GM12875 (cell line): ENCODE data around the gene ZBTB18.

ENCODE experiments used
- H3K4me3 ChIP-seq: one replicate; pipeline ENCODE4 v1.5.1; 2011; ENCODE audit warnings: low read depth, low read length, control low read depth
- TF ChIP-seq, protein P1 (sequence below): IDR thresholded peaks from 2 replicates; pipeline ENCODE4 v1.5.1; 2011; ENCODE audit warnings: low read depth, mild to moderate bottlenecking, control low read depth, inconsistent platforms, low read length, moderate library complexity, borderline replicate concordance; ENCODE audit not compliant: insufficient read depth

The ZBTB18 gene

GRCh38 chr1:244102046-244102445 is 51.0 kb downstream of the ZBTB18 start:
- no peak overlapping the region for H3K4me3 ChIP-seq
- TF ChIP-seq, protein P1, sequence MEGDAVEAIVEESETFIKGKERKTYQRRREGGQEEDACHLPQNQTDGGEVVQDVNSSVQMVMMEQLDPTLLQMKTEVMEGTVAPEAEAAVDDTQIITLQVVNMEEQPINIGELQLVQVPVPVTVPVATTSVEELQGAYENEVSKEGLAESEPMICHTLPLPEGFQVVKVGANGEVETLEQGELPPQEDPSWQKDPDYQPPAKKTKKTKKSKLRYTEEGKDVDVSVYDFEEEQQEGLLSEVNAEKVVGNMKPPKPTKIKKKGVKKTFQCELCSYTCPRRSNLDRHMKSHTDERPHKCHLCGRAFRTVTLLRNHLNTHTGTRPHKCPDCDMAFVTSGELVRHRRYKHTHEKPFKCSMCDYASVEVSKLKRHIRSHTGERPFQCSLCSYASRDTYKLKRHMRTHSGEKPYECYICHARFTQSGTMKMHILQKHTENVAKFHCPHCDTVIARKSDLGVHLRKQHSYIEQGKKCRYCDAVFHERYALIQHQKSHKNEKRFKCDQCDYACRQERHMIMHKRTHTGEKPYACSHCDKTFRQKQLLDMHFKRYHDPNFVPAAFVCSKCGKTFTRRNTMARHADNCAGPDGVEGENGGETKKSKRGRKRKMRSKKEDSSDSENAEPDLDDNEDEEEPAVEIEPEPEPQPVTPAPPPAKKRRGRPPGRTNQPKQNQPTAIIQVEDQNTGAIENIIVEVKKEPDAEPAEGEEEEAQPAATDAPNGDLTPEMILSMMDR, result no peak

DNA sequence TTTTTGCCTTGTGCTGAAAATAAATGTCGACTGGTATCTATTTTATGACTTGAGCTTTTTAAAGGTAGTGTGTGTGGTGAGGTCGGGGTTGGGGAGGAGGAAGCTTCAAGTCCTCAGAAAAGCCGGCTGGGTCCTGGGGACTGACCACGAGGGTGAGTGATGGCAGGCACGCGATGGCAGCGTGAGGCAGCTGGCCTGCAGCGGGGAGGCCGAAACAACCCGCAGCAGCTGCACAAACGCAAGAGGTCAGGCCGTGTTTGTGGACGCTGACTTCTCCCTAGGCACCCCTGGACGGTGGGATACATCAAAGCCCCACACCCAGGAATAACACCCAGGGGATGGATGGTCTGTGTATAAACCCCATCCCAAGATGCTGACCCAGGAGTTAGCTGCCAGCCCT is 51.4 kb downstream of the ZBTB18 start:
- no peak overlapping the region for H3K4me3 ChIP-seq
- TF ChIP-seq, protein P1, result no peak

DNA sequence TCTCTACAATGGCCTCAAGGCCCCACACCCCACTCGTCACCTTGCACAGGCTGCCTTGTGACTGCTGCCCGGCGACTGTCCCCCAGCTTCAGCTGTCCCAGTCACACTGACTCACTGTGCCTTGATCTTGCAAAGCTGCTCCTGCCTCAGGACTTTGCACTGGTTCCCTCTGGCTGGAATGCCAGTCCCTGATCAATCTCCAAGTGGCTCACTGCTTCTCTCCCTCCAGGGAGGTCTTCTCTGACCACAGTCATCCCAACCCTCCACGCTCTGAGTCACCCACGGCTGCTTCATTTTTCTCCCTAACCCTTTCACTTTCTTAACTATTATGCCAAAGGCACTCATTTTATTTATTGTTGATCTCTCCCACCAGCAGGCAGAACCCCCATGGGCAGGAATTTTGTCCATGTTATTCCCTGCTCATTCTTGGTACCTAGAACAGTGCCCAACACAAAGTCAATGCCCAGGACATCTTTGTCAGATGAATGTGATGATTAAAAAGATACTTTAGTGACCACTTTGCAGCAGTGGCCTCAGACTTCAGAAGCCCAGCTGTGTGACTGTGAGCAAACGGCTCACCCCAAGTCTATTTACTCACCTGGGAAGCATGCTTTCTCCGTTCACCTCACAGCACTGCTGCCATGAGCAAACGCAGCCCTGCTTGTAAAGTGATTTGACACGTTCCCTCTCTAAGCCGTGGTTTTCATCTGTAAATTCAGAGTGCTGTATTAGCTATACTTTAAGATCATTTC is 53.4 kb downstream of the ZBTB18 start:
- no peak overlapping the region for H3K4me3 ChIP-seq

DNA sequence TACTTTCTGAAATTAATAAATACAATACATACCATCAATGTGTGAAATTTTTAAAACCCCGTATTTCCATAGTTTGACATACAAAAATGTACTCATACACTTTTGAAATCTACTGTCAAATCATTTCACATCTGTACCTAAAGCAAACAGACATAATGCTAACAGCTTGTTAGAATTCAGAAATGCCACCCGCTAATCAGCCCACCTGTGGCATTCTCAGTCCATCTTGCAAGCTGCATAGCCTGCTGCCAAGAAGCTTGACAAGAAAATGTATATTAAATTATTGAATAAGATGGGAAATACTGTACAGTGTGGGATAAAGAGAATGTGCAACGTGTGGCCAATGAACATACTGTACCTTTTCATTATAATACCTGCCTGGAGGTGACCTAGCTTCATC is 55.1 kb downstream of the ZBTB18 start:
- TF ChIP-seq, protein P1, result no peak
- no peak overlapping the region for H3K4me3 ChIP-seq

More for the DNA sequence above, 53.4 kb downstream of the ZBTB18 start:
- TF ChIP-seq, protein P1, result no peak
